GM15510 (cell line): Measurements from ENCODE around the gene PYCARD.

Experiments
- POLR2A ChIP-seq: IDR thresholded peaks from 3 replicates; pipeline ENCODE4 v1.6.1; 2011; ENCODE audit warnings: borderline replicate concordance; ENCODE audit not compliant: insufficient read length; ENCODE audit errors: extremely low read depth

PYCARD gene

GRCh38 chr16:31219154-31219741 lies 16.7 kb upstream of the PYCARD start:
- no peak for TF ChIP-seq POLR2A

- no peak for TF ChIP-seq POLR2A
Observed at GRCh38 chr16:31217136-31217530, 14.6 kb upstream of the PYCARD start.

GRCh38 chr16:31216422-31217135 lies 14.0 kb upstream of the PYCARD start, which contains the start of gene PYDC1:
Gene PYDC1 (minus strand): TSS chr16:31217135. CDS start chr16:31217028, 107 bp downstream.
- no peak for TF ChIP-seq POLR2A

- no peak for TF ChIP-seq POLR2A
Observed at GRCh38 chr16:31215287-31216162, 13.0 kb upstream of the PYCARD start.

GRCh38 chr16:31214708-31215286 lies 12.2 kb upstream of the PYCARD start:
- no peak for TF ChIP-seq POLR2A

- TF ChIP-seq POLR2A, result no peak
Observed at GRCh38 chr16:31213877-31214707, 11.5 kb upstream of the PYCARD start, which contains the start of gene TRIM72. Gene TRIM72 (plus strand): TSS chr16:31214119. CDS start chr16:31214739, 620 bp downstream.

GRCh38 chr16:31213342-31213741 lies 10.8 kb upstream of the PYCARD start:
- TF ChIP-seq POLR2A, result no peak

- TF ChIP-seq POLR2A, result no peak
Observed at GRCh38 chr16:31206776-31207175, 4.2 kb upstream of the PYCARD start.

GRCh38 chr16:31204871-31205666 lies 2.5 kb upstream of the PYCARD start:
- TF ChIP-seq POLR2A, result no peak

GRCh38 chr16:31201582-31202413 lies 762 bp downstream of the PYCARD start:
- peak; percentile 2 for TF ChIP-seq POLR2A

- TF ChIP-seq POLR2A, result no peak
Observed at GRCh38 chr16:31200821-31201568, 1.6 kb downstream of the PYCARD start.
